Esophagus squamous epithelium (tissue), 5 donors: Measurements from ENCODE around the gene SMYD4. TPM values are rescaled to one million over a fixed set of nuclear protein-coding genes. Genes with fewer than 3 reads are reported as not detected.

Experiments used
- DNase-seq: peaks from one replicate; lab custom pipeline; 2025; lab: John Stamatoyannopoulos, UW
- H3K27ac ChIP-seq, 4 donors: fragments of 200-600 bp; sonication (generic); one replicate each; pipeline ENCODE4 v1.5.1; 2016 to 2019; ENCODE audit warnings: mild to moderate bottlenecking in 1 of 4
- H3K27me3 ChIP-seq, 4 donors: fragments of 200-600 bp; sonication (generic); 1 replicate in 3 of 4; 2 replicates in 1 of 4; pipeline versions ENCODE4 v1.5.1 to v1.6.0; 2017 to 2021; ENCODE audit warnings: antibody characterized with exemption in 1 of 4
- H3K36me3 ChIP-seq, 3 donors: fragments of 200-600 bp; sonication (generic); one replicate each; pipeline ENCODE4 v1.5.1; 2016 to 2019
- H3K4me1 ChIP-seq, 3 donors: fragments of 200-600 bp; sonication (generic); one replicate each; pipeline ENCODE4 v1.5.1; 2017 to 2019
- H3K4me3 ChIP-seq, 4 donors: fragments of 200-600 bp; sonication (generic); 1 replicate in 3 of 4; 2 replicates in 1 of 4; pipeline ENCODE4 v1.5.1; 2016 to 2019; ENCODE audit warnings: mild to moderate bottlenecking in 2 of 4, moderate library complexity in 1 of 4
- H3K9me3 ChIP-seq, 3 donors: fragments of 200-600 bp; sonication (generic); one replicate each; pipeline ENCODE4 v1.5.1; 2016 to 2019
- POLR2A ChIP-seq, 4 donors: fragments of 450-650 bp; IDR thresholded peaks; one replicate each; pipeline ENCODE4 v1.6.1; 2017; ENCODE audit warnings: antibody characterized with exemption in 4 of 4, mild to moderate bottlenecking in 4 of 4, moderate library complexity in 3 of 4
- WGBS, 2 donors: methylation state at CpG; one replicate each; pipeline ENCODE4 v1.1.5; 2018; 5-methylcytosine and 5-hydroxymethylcytosine counted together
- intact Hi-C: fragments of 100-400 bp; cut with DNase I; formaldehyde crosslinking; loops from one replicate; pipeline ENCODE4 v1.15.0; 2022
- total RNA-seq, 4 donors: library from RNA; depleted of rRNA; stranded (reverse); fragments of >200 nt; gene quantifications; one replicate each; pipeline ENCODE4 v1.1.0, GENCODE V29; 2016
- TF ChIP-seq, protein P1 (sequence below), 6 experiments: fragments of 450-650 bp in 4 of 6; fragments of 200-600 bp in 2 of 6; sonication (generic) in 2 of 6; IDR thresholded peaks; one replicate each; pipeline ENCODE4 v1.5.1; 2016 to 2019; ENCODE audit warnings: antibody characterized with exemption in 6 of 6, mild to moderate bottlenecking in 4 of 6, moderate library complexity in 4 of 6
- donor health status: DM: yes; HTN: yes; CAD: no.

SMYD4 gene
- total RNA-seq, 4 donors from 2014 or later = 5.0 to 9.0 (median 6.5) TPM

DNA sequence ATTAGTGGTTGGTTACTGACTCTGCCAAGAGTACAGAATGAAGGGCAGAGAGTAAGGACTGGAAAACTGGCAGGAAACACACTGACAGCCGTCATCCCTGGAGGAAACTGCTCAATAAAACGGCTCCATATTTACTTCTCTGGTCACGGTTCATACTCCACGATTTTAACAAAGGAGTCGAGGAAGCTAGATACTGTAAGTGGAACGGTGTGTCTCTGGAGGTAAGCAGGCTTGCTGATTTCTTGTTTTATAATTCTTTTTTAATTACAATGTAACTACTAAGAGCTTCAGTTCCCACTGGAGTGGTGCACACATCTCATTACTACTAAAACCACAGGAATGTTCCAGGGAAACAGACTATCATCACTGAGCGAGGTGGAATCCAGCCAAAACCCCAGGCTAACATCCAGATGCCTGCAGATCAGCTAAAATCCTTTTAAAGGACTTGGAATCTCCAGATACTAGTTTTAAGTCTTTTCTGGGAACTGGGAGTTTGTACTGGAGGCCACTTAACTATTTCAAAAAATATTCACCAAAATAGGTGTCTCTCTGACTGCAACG lies 50.1 kb downstream of the SMYD4 start:
- H3K4me1 ChIP-seq = peaks cover 15 to 62% (median 29%) of the 10 kb centered on the region in 3 donors
- intact Hi-C loops = loop anchor here (5.0 kb wide), 1 partner anchor 57 kb away; the partner anchor contains the start of gene WDR81

DNA sequence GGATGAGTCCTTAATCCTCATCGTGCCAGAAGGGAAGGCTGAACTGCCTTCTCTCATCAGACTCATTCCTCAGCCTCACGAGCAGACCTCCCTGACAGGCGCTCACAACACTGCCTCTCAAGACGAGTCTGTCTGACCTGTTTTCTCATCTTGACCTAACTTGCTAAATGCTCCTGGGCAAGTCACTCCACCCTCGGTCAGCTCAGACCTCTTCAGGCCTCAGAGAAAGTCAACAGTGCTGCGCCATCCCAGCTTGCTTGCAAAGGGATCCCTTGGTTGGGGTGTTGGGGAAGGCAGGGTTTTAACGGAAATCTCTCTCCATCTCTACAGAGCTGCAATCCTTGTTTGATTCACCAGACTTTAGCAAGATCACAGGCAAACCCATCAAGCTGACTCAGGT lies 52.8 kb downstream of the SMYD4 start:
- peaks cover 0 to 56% (median 4%) of the 10 kb centered on the region in 3 donors for H3K36me3 ChIP-seq
- no peaks in the 10 kb centered on the region for H3K27me3 ChIP-seq
- no peaks in the 10 kb centered on the region for H3K9me3 ChIP-seq
- peaks cover 8 to 56% (median 21%) of the 10 kb centered on the region in 3 donors for H3K4me1 ChIP-seq
- TF ChIP-seq POLR2A (IDR thresholded peaks at IDR 0.05) = no peak
- TF ChIP-seq, protein P1, sequence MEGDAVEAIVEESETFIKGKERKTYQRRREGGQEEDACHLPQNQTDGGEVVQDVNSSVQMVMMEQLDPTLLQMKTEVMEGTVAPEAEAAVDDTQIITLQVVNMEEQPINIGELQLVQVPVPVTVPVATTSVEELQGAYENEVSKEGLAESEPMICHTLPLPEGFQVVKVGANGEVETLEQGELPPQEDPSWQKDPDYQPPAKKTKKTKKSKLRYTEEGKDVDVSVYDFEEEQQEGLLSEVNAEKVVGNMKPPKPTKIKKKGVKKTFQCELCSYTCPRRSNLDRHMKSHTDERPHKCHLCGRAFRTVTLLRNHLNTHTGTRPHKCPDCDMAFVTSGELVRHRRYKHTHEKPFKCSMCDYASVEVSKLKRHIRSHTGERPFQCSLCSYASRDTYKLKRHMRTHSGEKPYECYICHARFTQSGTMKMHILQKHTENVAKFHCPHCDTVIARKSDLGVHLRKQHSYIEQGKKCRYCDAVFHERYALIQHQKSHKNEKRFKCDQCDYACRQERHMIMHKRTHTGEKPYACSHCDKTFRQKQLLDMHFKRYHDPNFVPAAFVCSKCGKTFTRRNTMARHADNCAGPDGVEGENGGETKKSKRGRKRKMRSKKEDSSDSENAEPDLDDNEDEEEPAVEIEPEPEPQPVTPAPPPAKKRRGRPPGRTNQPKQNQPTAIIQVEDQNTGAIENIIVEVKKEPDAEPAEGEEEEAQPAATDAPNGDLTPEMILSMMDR (IDR thresholded peaks at IDR 0.05) = no peak
- intact Hi-C loops = no loop called here
- no peak overlapping the region for H3K4me3 ChIP-seq
- 56 to 80% methylated on average over 6 of the region's 7 CpGs for WGBS, 2 donors
- no peak overlapping the region for H3K27ac ChIP-seq
- DNase-seq = no peak

More for the DNA sequence above, 50.1 kb downstream of the SMYD4 start:
- Histone ChIP-seq H3K27me3 (no peaks in the 10 kb centered on the region), H3K27ac (peak overlapping the region; percentile 54 to 93 (median 91)), H3K36me3 (peaks cover 0 to 54% (median 4%) of the 10 kb centered on the region in 3 donors), H3K4me3 (peak overlapping the region in 1 of 4 donors; percentile 10), H3K9me3 (no peaks in the 10 kb centered on the region)
- 23 to 38% methylated on average over 8 of the region's 8 CpGs for WGBS, 2 donors
- no peak for DNase-seq
- no peak for TF ChIP-seq POLR2A (IDR thresholded peaks at IDR 0.05)
- TF ChIP-seq, protein P1 (IDR thresholded peaks at IDR 0.05) = no peak

DNA sequence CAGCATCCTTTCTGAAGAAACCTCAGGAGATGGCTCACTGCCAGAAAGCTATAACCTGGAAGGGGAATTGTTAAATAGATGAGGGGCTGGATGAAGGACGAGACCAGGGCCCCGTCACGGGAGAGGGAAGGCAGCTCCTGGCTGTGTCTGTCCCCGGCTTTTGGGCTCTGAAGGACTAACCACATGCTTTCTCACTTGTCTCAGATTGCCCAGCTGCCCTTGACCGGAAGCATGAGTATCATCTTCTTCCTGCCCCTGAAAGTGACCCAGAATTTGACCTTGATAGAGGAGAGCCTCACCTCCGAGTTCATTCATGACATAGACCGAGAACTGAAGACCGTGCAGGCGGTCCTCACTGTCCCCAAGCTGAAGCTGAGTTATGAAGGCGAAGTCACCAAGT lies 53.4 kb downstream of the SMYD4 start:
- peaks cover 8 to 56% (median 26%) of the 10 kb centered on the region in 3 donors for H3K4me1 ChIP-seq
- no peak overlapping the region for H3K4me3 ChIP-seq
- WGBS, 2 donors = 90 to 94% methylated on average over 5 to 7 of the region's 10 CpGs
- no peak for DNase-seq
- TF ChIP-seq POLR2A (IDR thresholded peaks at IDR 0.05) = no peak
- TF ChIP-seq, protein P1 (IDR thresholded peaks at IDR 0.05) = no peak
- H3K27ac ChIP-seq = no peak overlapping the region
- peaks cover 0 to 60% (median 4%) of the 10 kb centered on the region in 3 donors for H3K36me3 ChIP-seq
- intact Hi-C loops = no loop called here
- H3K27me3 ChIP-seq = no peaks in the 10 kb centered on the region
- no peaks in the 10 kb centered on the region for H3K9me3 ChIP-seq

DNA sequence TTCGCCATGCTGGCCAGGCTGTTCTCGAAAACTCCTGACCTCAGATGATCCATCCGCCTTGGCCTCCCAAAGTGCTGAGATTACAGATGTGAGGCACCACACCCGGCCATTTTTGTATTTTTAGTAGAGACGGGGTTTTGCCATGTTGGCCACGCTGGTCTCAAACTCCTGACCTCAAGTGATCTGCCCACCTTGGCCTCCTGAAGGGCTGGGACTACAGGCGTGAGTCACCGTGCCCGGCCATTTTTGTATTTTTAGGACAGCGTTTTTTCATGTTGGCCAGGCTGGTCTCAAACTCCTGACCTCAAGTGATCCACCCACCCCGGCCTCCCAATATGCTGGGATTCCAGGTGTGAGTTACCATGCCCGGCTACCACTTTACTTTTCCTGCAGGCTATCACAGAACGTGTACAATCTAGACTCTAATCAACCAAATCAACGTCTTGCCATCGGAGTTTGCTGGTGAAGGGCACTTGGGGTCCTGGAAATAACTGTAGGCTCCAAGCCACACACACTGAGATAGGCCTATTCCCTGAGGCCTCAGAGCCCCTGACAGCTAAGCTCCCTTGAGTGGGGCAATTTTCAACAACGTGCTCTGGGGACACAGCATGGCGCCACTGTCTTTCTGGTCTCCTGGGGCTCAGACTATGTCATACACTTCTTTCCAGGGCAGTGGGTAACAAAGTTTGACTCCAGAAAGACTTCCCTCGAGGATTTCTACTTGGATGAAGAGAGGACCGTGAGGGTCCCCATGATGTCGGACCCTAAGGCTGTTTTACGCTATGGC lies 55.1 kb downstream of the SMYD4 start:
- H3K27ac ChIP-seq = peak overlapping the region in 1 of 4 donors; percentile 82
- H3K4me3 ChIP-seq = no peak overlapping the region

More for the DNA sequence above, 55.1 kb downstream of the SMYD4 start:
- H3K9me3 ChIP-seq = no peaks in the 10 kb centered on the region
- peaks cover 0 to 49% (median 0%) of the 10 kb centered on the region in 3 donors for H3K36me3 ChIP-seq
- peaks cover 14 to 56% (median 32%) of the 10 kb centered on the region in 3 donors for H3K4me1 ChIP-seq
- no peak for DNase-seq
- no peak for TF ChIP-seq POLR2A (IDR thresholded peaks at IDR 0.05)
- TF ChIP-seq, protein P1 (IDR thresholded peaks at IDR 0.05) = no peak
- WGBS, 2 donors = 83 to 91% methylated on average over 19 to 21 of the region's 21 CpGs
- intact Hi-C loops = no loop called here
- H3K27me3 ChIP-seq = no peaks in the 10 kb centered on the region
